Measurements from ENCODE around the gene WRAP53.

DNA sequence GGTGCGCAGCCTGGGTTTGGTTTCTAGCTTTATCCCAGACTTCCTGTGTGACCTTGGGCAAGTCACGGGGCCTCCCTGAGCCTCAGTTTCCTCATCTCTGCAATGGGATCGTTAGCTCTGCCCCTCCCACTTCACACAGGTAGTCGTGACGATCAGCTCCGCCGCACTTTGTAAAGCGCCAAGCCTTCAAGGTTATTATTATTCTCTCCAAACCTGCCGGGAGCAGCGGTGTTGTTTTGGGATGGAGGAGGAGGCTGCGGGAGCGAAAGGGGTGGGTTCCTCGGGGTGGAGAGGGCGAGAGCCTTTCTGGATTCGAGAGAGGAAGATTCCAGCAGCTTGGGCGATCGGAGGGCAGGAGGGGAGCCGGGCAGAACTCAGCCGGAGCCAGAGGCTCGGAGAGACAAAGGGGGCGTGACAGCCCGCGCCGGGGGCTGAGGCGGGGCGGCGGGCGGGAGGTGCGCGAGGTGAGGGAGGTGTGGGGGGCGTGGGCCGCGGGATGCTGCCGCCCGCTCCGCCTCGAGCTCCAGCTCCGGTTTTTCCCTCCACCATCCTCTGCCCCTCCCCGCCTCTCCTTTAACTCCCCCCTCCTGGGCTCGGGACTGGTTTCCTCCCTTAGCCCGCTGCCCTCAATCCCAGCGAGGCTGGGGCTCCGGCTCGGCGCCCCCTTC lies 16.5 kb downstream of the WRAP53 start, which contains the start of gene EFNB3:
- TF ChIP-seq, protein P1, sequence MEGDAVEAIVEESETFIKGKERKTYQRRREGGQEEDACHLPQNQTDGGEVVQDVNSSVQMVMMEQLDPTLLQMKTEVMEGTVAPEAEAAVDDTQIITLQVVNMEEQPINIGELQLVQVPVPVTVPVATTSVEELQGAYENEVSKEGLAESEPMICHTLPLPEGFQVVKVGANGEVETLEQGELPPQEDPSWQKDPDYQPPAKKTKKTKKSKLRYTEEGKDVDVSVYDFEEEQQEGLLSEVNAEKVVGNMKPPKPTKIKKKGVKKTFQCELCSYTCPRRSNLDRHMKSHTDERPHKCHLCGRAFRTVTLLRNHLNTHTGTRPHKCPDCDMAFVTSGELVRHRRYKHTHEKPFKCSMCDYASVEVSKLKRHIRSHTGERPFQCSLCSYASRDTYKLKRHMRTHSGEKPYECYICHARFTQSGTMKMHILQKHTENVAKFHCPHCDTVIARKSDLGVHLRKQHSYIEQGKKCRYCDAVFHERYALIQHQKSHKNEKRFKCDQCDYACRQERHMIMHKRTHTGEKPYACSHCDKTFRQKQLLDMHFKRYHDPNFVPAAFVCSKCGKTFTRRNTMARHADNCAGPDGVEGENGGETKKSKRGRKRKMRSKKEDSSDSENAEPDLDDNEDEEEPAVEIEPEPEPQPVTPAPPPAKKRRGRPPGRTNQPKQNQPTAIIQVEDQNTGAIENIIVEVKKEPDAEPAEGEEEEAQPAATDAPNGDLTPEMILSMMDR (conservative IDR thresholded peaks at IDR 0.05; ENCODE audit: low read length), result no peak
- no peak for TF ChIP-seq EZH2phosphoT487 (IDR thresholded peaks at IDR 0.05; ENCODE audit: borderline replicate concordance, low read depth, low read length)
